IMR-90 (cell line): Measurements from ENCODE around the gene PTPRN2. TPM values are rescaled to one million over a fixed set of nuclear protein-coding genes. Genes with fewer than 3 reads are reported as not detected.

Experiments
- ATAC-seq: fragments of 200-7000 bp; cut with Tn5 transposase; 2 replicates; pipeline ENCODE4 v1.9.1; 2020; ENCODE audit warnings: low read depth, mild to moderate bottlenecking, moderate library complexity
- BruUV-seq: library from RNA; stranded (reverse); fragments of 400-500 nt; replicated peaks from 2 replicates; lab custom pipeline; 2021; lab: Mats Ljungman, UMichigan
- CTCF ChIA-PET: fragments of 300-600 bp; formaldehyde crosslinking; extraction: SDS; loops from one replicate; lab custom pipeline; 2021; ENCODE audit warnings: antibody characterized with exemption; lab: Yijun Ruan, JAX
- POLR2A ChIA-PET: fragments of 300-600 bp; sonication (Branson Sonifier 250); formaldehyde crosslinking; loops from one replicate; lab custom pipeline; 2022; ENCODE audit warnings: antibody characterized with exemption; ENCODE audit not compliant: unreplicated experiment; lab: Charles Lee
- DNase-seq: peaks from one replicate; pipeline ENCODE4 v3.0.0; 2013
- H2AFZ ChIP-seq: replicated peaks from 2 replicates; pipeline ENCODE3; 2013; ENCODE audit warnings: low read length, mild to moderate bottlenecking; ENCODE audit not compliant: poor library complexity
- H2AK5ac ChIP-seq: 2 replicates; pipeline ENCODE4 v1.6.1; 2013; ENCODE audit warnings: low read depth, low read length, inconsistent platforms
- H2AK9ac ChIP-seq: replicated peaks from 2 replicates; pipeline ENCODE3; 2013; ENCODE audit warnings: mild to moderate bottlenecking, low read depth, low read length, moderate library complexity; ENCODE audit not compliant: poor library complexity
- H2BK120ac ChIP-seq: 2 replicates; pipeline ENCODE4 v1.6.1; 2013; ENCODE audit warnings: low read depth, low read length, inconsistent platforms
- H2BK15ac ChIP-seq: 3 replicates; pipeline ENCODE4 v1.6.1; 2013; ENCODE audit warnings: low read depth, low read length, inconsistent platforms
- H2BK20ac ChIP-seq: 2 replicates; pipeline ENCODE4 v1.6.1; 2013; ENCODE audit warnings: low read depth, mild to moderate bottlenecking, inconsistent platforms, low read length, moderate library complexity
- H2BK5ac ChIP-seq: 2 replicates; pipeline ENCODE4 v1.6.1; 2013; ENCODE audit warnings: mild to moderate bottlenecking, low read depth, low read length, inconsistent platforms; ENCODE audit not compliant: poor library complexity, severe bottlenecking
- H3K14ac ChIP-seq: replicated peaks from 2 replicates; pipeline ENCODE4 v1.6.1; 2013; ENCODE audit warnings: low read depth, low read length, inconsistent platforms
- H3K18ac ChIP-seq: 2 replicates; pipeline ENCODE4 v1.6.1; 2013; ENCODE audit warnings: low read depth, low read length, control low read depth
- H3K23ac ChIP-seq: 2 replicates; pipeline ENCODE4 v1.6.1; 2013; ENCODE audit warnings: low read depth, low read length, inconsistent platforms
- H3K27ac ChIP-seq: 2 replicates; pipeline ENCODE4 v1.5.1; 2013; ENCODE audit warnings: mild to moderate bottlenecking, control low read depth, low read length; ENCODE audit not compliant: insufficient read depth
- H3K27me3 ChIP-seq: 2 replicates; pipeline ENCODE4 v1.6.1; 2013; ENCODE audit warnings: low read length; ENCODE audit not compliant: control insufficient read depth, insufficient read depth
- H3K36me3 ChIP-seq: 2 replicates; pipeline ENCODE4 v1.6.1; 2013; ENCODE audit warnings: low read length, mixed read lengths; ENCODE audit not compliant: control insufficient read depth, insufficient read depth
- H3K4ac ChIP-seq: 2 replicates; pipeline ENCODE4 v1.6.1; 2013; ENCODE audit warnings: low read depth, low read length, inconsistent platforms
- H3K4me1 ChIP-seq: 2 replicates; pipeline ENCODE4 v1.6.1; 2013; ENCODE audit warnings: low read length, mixed read lengths; ENCODE audit not compliant: control insufficient read depth, insufficient read depth
- H3K4me2 ChIP-seq: 2 replicates; pipeline ENCODE4 v1.6.1; 2013; ENCODE audit warnings: low read depth, mild to moderate bottlenecking, control low read depth, low read length, moderate library complexity
- H3K4me3 ChIP-seq: 2 replicates; pipeline ENCODE4 v1.5.1; 2013; ENCODE audit warnings: low read depth, mild to moderate bottlenecking, control low read depth, low read length, moderate library complexity; ENCODE audit not compliant: insufficient read depth
- H3K56ac ChIP-seq: 2 replicates; pipeline ENCODE4 v1.6.1; 2013; ENCODE audit warnings: low read length, inconsistent platforms; ENCODE audit not compliant: insufficient read depth; ENCODE audit errors: extremely low read depth
- H3K79me1 ChIP-seq, 2 experiments: 2 replicates each; pipeline ENCODE4 v1.6.1; 2013; ENCODE audit warnings: low read length in 2 of 2, inconsistent platforms in 1 of 2, low read depth in 1 of 2
- H3K9ac ChIP-seq: 2 replicates; pipeline ENCODE4 v1.6.1; 2013; ENCODE audit warnings: low read depth, low read length, control low read depth
- H3K9me1 ChIP-seq: 2 replicates; pipeline ENCODE4 v1.6.1; 2013; ENCODE audit warnings: low read length, inconsistent platforms; ENCODE audit not compliant: insufficient read depth
- H3K9me3 ChIP-seq: 2 replicates; pipeline ENCODE4 v1.6.1; 2013; ENCODE audit warnings: low read length; ENCODE audit not compliant: control insufficient read depth, insufficient read depth
- H4K20me1 ChIP-seq: 2 replicates; pipeline ENCODE4 v1.6.1; 2013; ENCODE audit warnings: low read length, inconsistent platforms; ENCODE audit not compliant: insufficient read depth
- H4K5ac ChIP-seq: 2 replicates; pipeline ENCODE4 v1.6.1; 2013; ENCODE audit warnings: mild to moderate bottlenecking, low read depth, low read length, control low read depth
- H4K8ac ChIP-seq, 2 experiments: 2 replicates each; pipeline ENCODE4 v1.6.1; 2013; ENCODE audit warnings: low read depth in 2 of 2, low read length in 2 of 2, control low read depth in 1 of 2, inconsistent platforms in 1 of 2
- H4K91ac ChIP-seq: 2 replicates; pipeline ENCODE4 v1.6.1; 2013; ENCODE audit warnings: low read depth, low read length, inconsistent platforms; ENCODE audit not compliant: insufficient read depth
- CTCF ChIP-seq: conservative IDR thresholded peaks from 2 replicates; pipeline ENCODE4 v1.5.1; 2012; ENCODE audit warnings: mild to moderate bottlenecking, low read depth, low read length, improper control_type of control experiment
- MAZ ChIP-seq: IDR thresholded peaks from 2 replicates; pipeline ENCODE4 v1.6.1; 2012; ENCODE audit warnings: low read depth, mild to moderate bottlenecking, low read length, improper control_type of control experiment, moderate library complexity, borderline replicate concordance
- MXI1 ChIP-seq: IDR thresholded peaks from 2 replicates; pipeline ENCODE4 v1.6.1; 2012; ENCODE audit warnings: low read depth, mild to moderate bottlenecking, low read length, moderate library complexity, borderline replicate concordance
- NFE2L2 ChIP-seq: fragments of 150-350 bp; IDR thresholded peaks from 2 replicates; pipeline ENCODE4 v1.6.1; 2016; ENCODE audit warnings: low read depth, mild to moderate bottlenecking, low read length
- POLR2A ChIP-seq: IDR thresholded peaks from 2 replicates; pipeline ENCODE4 v1.6.1; 2012; ENCODE audit warnings: mild to moderate bottlenecking, low read depth, low read length
- RAD21 ChIP-seq: IDR thresholded peaks from 2 replicates; pipeline ENCODE4 v1.6.1; 2012; ENCODE audit warnings: low read length, improper control_type of control experiment
- WGBS, 2 experiments: methylation state at CpG; one replicate each; pipeline versions ENCODE4 v1.1.5 to v1.1.7; 2013; ENCODE audit warnings: missing lambda C conversion rate in 2 of 2; ENCODE audit not compliant: insufficient read length in 1 of 2; ENCODE audit errors: extremely low coverage in 2 of 2; 5-methylcytosine and 5-hydroxymethylcytosine counted together
- dilution Hi-C: fragments of 300-500 bp; cut with HindIII; formaldehyde crosslinking; loops from one replicate; pipeline ENCODE4 v1.14.3; 2018; ENCODE audit warnings: low sequenced_read_pairs; ENCODE audit not compliant: unreplicated experiment
- in situ Hi-C: fragments of 300-500 bp; cut with MboI; formaldehyde crosslinking; loops from 3 replicates; pipeline ENCODE4 v1.14.3; 2019; ENCODE audit warnings: low sequenced_read_pairs, inconsistent platforms, mixed read lengths
- intact Hi-C: fragments of 100-400 bp; cut with micrococcal nuclease; formaldehyde crosslinking; loops from 2 replicates; pipeline ENCODE4 v1.10.0; 2022
- polyA plus RNA-seq, 3 experiments: library from polyadenylated mRNA; depleted of rRNA; stranded (reverse); fragments of >200 nt; gene quantifications; 2 replicates each; pipeline ENCODE4 v1.2.3, GENCODE V29; 2012; ENCODE audit warnings: low replicate concordance in 1 of 3
- total RNA-seq: library from RNA; depleted of rRNA; stranded (reverse); fragments of >200 nt; gene quantifications from 2 replicates; pipeline ENCODE4 v1.2.3, GENCODE V29; 2012

PTPRN2 gene
- total and polyA plus RNA-seq, 2 of the 4 experiments (the other 2 are of a cell fraction), result 0.03 TPM; not detected in 1

GRCh38 chr7:158255558-158255957, 332.1 kb downstream of the PTPRN2 start:
- 39% methylated on average over 3 of the region's 7 CpGs; no CpG with 5 or more reads in 1 of the 2 experiments for WGBS, 2 experiments
- no peak overlapping the region for H3K23ac ChIP-seq

More at GRCh38 chr7:158255558-158255957, 332.1 kb downstream of the PTPRN2 start:
- TF ChIP-seq RAD21, result no peak
- no peak for TF ChIP-seq NFE2L2
- TF ChIP-seq CTCF, result no peak
- no peak for TF ChIP-seq MAZ
- no peak for TF ChIP-seq POLR2A
- no peak for TF ChIP-seq MXI1
- Histone ChIP-seq H3K56ac (no peak overlapping the region), H3K14ac (no peak overlapping the region), H4K20me1 (no peaks in the 10 kb centered on the region), H3K4ac (no peak overlapping the region), H3K18ac (no peak overlapping the region), H3K4me3 (no peak overlapping the region), H3K36me3 (no peaks in the 10 kb centered on the region), H3K79me1 (no peaks in the 10 kb centered on the region), H2AK9ac (no peak overlapping the region), H2BK120ac (no peak overlapping the region), H2BK20ac (no peak overlapping the region), H4K91ac (no peak overlapping the region), H2BK15ac (no peak overlapping the region), H3K9me1 (no peaks in the 10 kb centered on the region), H3K4me2 (no peak overlapping the region), H3K27ac (no peak overlapping the region), H3K4me1 (no peaks in the 10 kb centered on the region), H3K9ac (no peak overlapping the region), H2AK5ac (no peak overlapping the region), H4K8ac (no peak overlapping the region), H3K27me3 (no peaks in the 10 kb centered on the region), H4K5ac (no peak overlapping the region), H3K9me3 (peaks cover 64% of the 10 kb centered on the region), H2BK5ac (no peak overlapping the region), H2AFZ (no peak overlapping the region)
- intact Hi-C loops (no loop called here), in situ Hi-C loops (no loop called here), dilution Hi-C loops (no loop called here)
- POLR2A ChIA-PET, result no interaction called here
- DNase-seq (no peak), ATAC-seq (no peak)
- CTCF ChIA-PET, result no interaction called here
- no TSS peak for BruUV-seq
